ENCODE results near the gene IL32. TPM values are rescaled to one million over a fixed set of nuclear protein-coding genes. Genes with fewer than 3 reads are reported as not detected.

The IL32 gene
- polyA plus RNA-seq, 1 donor from 2014 or later = 59.8 TPM

- H3K4me3 Mint-ChIP-seq = peak overlapping the region in 1 of 4 donors; percentile 57
- H3K4me1 Mint-ChIP-seq = peaks cover 24 to 30% (median 30%) of the 10 kb centered on the region in 3 donors
Measured at GRCh38 chr16:3025032-3026002, 40.1 kb upstream of the IL32 start.

GRCh38 chr16:3026003-3026378, 39.4 kb upstream of the IL32 start:
- peaks cover 7% of the 10 kb centered on the region for H3K36me3 Mint-ChIP-seq
- H3K4me1 Mint-ChIP-seq = peaks cover 24 to 30% (median 28%) of the 10 kb centered on the region in 3 donors
- peak overlapping the region in 1 of 4 donors; percentile 57 for H3K4me3 Mint-ChIP-seq
- H3K27me3 Mint-ChIP-seq = peaks cover 15% of the 10 kb centered on the region
- no peaks in the 10 kb centered on the region for H3K9me3 Mint-ChIP-seq
- peak overlapping the region in 1 of 3 donors; percentile 79 for H3K27ac Mint-ChIP-seq

More at GRCh38 chr16:3025032-3026002, 40.1 kb upstream of the IL32 start:
- H3K27ac Mint-ChIP-seq = peak overlapping the region in 1 of 3 donors; percentile 79
- peaks cover 7% of the 10 kb centered on the region for H3K36me3 Mint-ChIP-seq
- H3K9me3 Mint-ChIP-seq = no peaks in the 10 kb centered on the region
- peaks cover 11% of the 10 kb centered on the region for H3K27me3 Mint-ChIP-seq

GRCh38 chr16:3026609-3027488, 38.6 kb upstream of the IL32 start:
- Mint-ChIP-seq H3K36me3 (peaks cover 7% of the 10 kb centered on the region), H3K27me3 (peaks cover 17% of the 10 kb centered on the region), H3K27ac (peak overlapping the region in 1 of 3 donors; percentile 79), H3K9me3 (no peaks in the 10 kb centered on the region), H3K4me1 (peaks cover 16 to 24% (median 22%) of the 10 kb centered on the region in 3 donors), H3K4me3 (peak overlapping the region in 1 of 4 donors; percentile 57)

- no peak overlapping the region for H3K4me3 Mint-ChIP-seq
- peaks cover 9% of the 10 kb centered on the region for H3K36me3 Mint-ChIP-seq
- peaks cover 20% of the 10 kb centered on the region for H3K27me3 Mint-ChIP-seq
- peaks cover 16 to 23% (median 19%) of the 10 kb centered on the region in 3 donors for H3K4me1 Mint-ChIP-seq
- no peaks in the 10 kb centered on the region for H3K9me3 Mint-ChIP-seq
- no peak overlapping the region for H3K27ac Mint-ChIP-seq
Measured at GRCh38 chr16:3027489-3027795, 38.0 kb upstream of the IL32 start.

- Mint-ChIP-seq H3K4me1 (peaks cover 11 to 16% (median 13%) of the 10 kb centered on the region in 3 donors), H3K27me3 (peaks cover 27% of the 10 kb centered on the region), H3K27ac (peak overlapping the region in 1 of 3 donors; percentile 16), H3K9me3 (no peaks in the 10 kb centered on the region), H3K4me3 (peak overlapping the region in 3 of 4 donors; percentile 43 to 86 (median 76)), H3K36me3 (peaks cover 9% of the 10 kb centered on the region)
Measured at GRCh38 chr16:3027983-3028715, 37.3 kb upstream of the IL32 start.

- Mint-ChIP-seq H3K27ac (no peak overlapping the region), H3K27me3 (peaks cover 34% of the 10 kb centered on the region), H3K4me1 (peaks cover 6 to 14% (median 12%) of the 10 kb centered on the region in 3 donors), H3K36me3 (peaks cover 9% of the 10 kb centered on the region), H3K4me3 (peak overlapping the region in 2 of 4 donors; percentile 83 to 84), H3K9me3 (no peaks in the 10 kb centered on the region)
Measured at GRCh38 chr16:3028716-3029319, 36.6 kb upstream of the IL32 start.

GRCh38 chr16:3029491-3030221, 35.8 kb upstream of the IL32 start:
- H3K4me1 Mint-ChIP-seq = peaks cover 0 to 11% (median 10%) of the 10 kb centered on the region in 3 donors
- H3K9me3 Mint-ChIP-seq = no peaks in the 10 kb centered on the region
- H3K36me3 Mint-ChIP-seq = peaks cover 7% of the 10 kb centered on the region
- peak overlapping the region; percentile 48 to 84 (median 70) for H3K4me3 Mint-ChIP-seq
- peaks cover 41% of the 10 kb centered on the region for H3K27me3 Mint-ChIP-seq
- H3K27ac Mint-ChIP-seq = peak overlapping the region in 1 of 3 donors; percentile 40

- Mint-ChIP-seq H3K27ac (peak overlapping the region in 1 of 3 donors; percentile 40), H3K4me1 (peaks cover 0 to 12% (median 11%) of the 10 kb centered on the region in 3 donors), H3K4me3 (peak overlapping the region in 2 of 4 donors; percentile 48 to 61), H3K36me3 (peaks cover 7% of the 10 kb centered on the region), H3K9me3 (no peaks in the 10 kb centered on the region), H3K27me3 (peaks cover 48% of the 10 kb centered on the region)
Measured at GRCh38 chr16:3030222-3031212, 34.9 kb upstream of the IL32 start.

GRCh38 chr16:3032624-3033023, 32.8 kb upstream of the IL32 start:
- Mint-ChIP-seq H3K4me3 (peak overlapping the region in 1 of 4 donors; percentile 15), H3K36me3 (peaks cover 3% of the 10 kb centered on the region), H3K9me3 (no peaks in the 10 kb centered on the region), H3K4me1 (peaks cover 0 to 15% (median 14%) of the 10 kb centered on the region in 3 donors), H3K27me3 (peaks cover 56% of the 10 kb centered on the region), H3K27ac (no peak overlapping the region)

GRCh38 chr16:3035289-3035971, 30.0 kb upstream of the IL32 start:
- H3K9me3 Mint-ChIP-seq = no peaks in the 10 kb centered on the region
- H3K4me3 Mint-ChIP-seq = peak overlapping the region in 1 of 4 donors; percentile 55
- H3K36me3 Mint-ChIP-seq = peaks cover 3% of the 10 kb centered on the region
- H3K27ac Mint-ChIP-seq = peak overlapping the region in 1 of 3 donors; percentile 31
- peaks cover 55% of the 10 kb centered on the region for H3K27me3 Mint-ChIP-seq
- H3K4me1 Mint-ChIP-seq = peaks cover 0 to 11% (median 5%) of the 10 kb centered on the region in 3 donors

- peak overlapping the region in 2 of 4 donors; percentile 25 to 55 for H3K4me3 Mint-ChIP-seq
Measured at GRCh38 chr16:3035972-3036725, 29.3 kb upstream of the IL32 start.

More at GRCh38 chr16:3035972-3036725, 29.3 kb upstream of the IL32 start:
- Mint-ChIP-seq H3K27me3 (peaks cover 53% of the 10 kb centered on the region), H3K36me3 (peaks cover 3% of the 10 kb centered on the region), H3K27ac (no peak overlapping the region), H3K4me1 (peaks cover 0 to 11% (median 5%) of the 10 kb centered on the region in 3 donors), H3K9me3 (no peaks in the 10 kb centered on the region)

Measured in IgD-negative memory B cell (primary cell).